ENCODE measurements around the gene KRT10. TPM values are rescaled to one million over a fixed set of nuclear protein-coding genes. Genes with fewer than 3 reads are reported as not detected.

Gene KRT10
- polyA plus RNA-seq, 3 donors: 33.0 to 44.7 (median 41.0) TPM

GRCh38 chr17:40810494-40810893 is 11.9 kb downstream of the KRT10 start:
- no peak for DNase-seq (ENCODE audit: low read depth in 3 of 3, low spot score in 2 of 3)

DNA sequence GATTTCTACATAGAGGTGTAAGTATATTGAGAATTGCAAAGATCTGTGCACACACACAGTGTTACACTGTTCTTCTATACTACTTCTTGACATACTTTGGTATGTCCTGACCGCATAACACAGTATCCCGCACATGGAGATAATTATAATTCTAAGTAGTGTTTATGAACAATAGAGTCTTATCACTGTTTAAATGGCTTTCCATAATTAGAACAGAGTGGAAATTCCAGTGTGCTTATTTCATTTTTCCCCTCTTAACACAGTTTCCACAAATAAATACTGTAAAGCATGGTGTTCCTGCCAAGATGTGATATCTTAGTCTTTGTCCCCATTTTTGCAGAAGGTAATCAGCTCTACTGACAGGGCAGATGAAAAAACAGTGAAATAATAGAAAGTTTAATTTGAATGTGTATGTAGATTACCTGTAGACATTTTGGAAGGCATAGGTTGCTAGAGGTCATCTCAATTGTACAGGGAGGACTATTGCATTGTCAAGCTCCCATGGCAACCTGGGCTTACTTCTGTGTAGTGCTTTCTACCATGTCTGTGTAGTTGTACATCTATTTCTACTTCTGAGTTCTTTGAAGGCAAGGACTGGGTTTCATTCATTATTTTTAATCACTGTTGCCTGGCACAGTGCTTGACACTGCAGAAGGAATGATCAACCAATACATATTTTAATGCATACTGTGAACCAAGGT is 12.5 kb downstream of the KRT10 start:
- DNase-seq (ENCODE audit: low read depth in 3 of 3, low spot score in 2 of 3): no peak

GRCh38 chr17:40806131-40806530 is 16.3 kb downstream of the KRT10 start:
- DNase-seq (ENCODE audit: low read depth in 3 of 3, low spot score in 2 of 3): no peak

DNA sequence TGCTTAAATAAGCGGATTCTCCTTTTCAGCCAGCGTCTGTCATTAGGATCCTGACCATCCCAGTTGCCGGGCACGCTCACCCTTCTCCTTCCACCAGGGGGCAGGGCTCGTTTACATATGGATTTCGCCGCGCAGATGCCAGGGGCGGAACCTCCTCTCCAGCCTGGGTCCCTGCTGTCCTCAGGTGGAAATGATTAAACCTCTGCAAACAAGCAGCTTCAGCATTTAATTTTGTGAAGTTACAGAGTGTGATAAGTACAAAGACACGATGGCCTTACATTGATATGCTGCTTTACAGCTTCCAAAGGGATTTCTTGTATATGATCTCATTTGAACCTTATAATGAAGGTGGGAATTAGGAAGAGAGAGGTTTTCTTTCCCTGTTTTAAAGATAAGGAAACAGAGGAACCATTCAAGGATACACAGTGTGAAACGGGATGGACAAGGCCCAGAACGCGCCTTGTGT is 18.8 kb downstream of the KRT10 start:
- peak; percentile 29 to 51 (median 41) for DNase-seq (ENCODE audit: low read depth in 3 of 3, low spot score in 2 of 3)

GRCh38 chr17:40801157-40801556 is 21.3 kb downstream of the KRT10 start:
- DNase-seq (ENCODE audit: low read depth in 3 of 3, low spot score in 2 of 3): no peak

DNA sequence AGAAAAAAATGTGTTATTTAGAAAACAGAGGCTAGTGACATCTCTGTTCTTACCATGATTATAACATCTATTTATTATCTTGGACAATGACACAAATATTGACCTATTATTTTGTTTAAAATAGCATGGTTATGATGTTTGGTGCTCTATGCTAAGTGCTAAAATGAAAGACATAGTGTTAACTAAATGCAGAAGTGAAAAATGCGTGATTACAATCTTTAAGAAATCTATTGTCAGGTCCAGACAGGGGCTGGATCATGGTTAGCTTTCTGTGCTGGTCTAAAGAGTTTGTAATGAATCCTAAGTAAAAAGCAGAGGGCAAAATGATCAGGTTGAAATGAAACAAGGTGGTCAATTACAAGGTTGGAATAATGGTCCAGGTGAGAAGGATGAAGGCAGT is 22.0 kb downstream of the KRT10 start:
- no peak for DNase-seq (ENCODE audit: low read depth in 3 of 3, low spot score in 2 of 3)

DNA sequence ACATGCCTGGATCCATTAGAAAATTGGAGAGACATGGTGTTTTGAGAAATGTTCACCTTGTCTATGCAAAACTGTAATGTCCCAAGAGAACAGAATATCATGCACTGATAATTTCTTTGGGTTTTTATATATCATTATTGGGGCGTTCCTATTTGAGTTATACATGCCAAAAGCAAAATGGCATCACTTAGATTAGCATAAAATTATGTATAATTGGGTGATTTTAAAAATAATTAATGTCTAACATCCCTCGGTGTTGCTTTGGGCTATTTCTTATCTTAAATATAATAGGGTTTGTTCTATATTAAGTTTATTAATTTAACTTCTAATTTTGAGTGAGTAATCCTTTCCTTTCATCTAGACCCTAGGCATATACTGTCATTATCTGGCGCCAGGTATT is 22.6 kb downstream of the KRT10 start, which contains the start of gene KRT28:
KRT28 (minus strand) TSS at position 101 of the 400 bp plus-strand sequence; CDS start at position 35, 66 bp downstream.
- no peak for DNase-seq (ENCODE audit: low read depth in 3 of 3, low spot score in 2 of 3)

DNA sequence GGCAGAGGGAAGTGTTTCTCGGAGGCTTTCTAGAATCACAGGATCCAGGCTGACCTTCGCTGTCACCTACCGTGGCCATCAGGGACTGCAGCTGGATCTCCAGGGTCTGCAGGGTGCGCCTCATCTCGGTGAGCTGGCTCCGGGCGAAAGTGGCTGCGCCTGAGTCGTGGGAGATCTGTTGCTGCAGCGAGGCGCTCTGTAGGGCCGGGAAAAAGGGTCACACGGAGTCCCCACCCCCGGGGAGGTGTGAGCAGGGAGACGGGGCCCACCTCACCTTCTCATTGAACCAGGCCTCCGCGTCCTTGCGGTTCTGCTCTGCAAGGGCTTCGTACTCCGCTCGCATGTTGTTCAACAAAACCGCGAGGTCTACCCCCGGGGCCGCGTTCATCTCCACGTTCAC is 25.6 kb downstream of the KRT10 start:
- no peak for DNase-seq (ENCODE audit: low read depth in 3 of 3, low spot score in 2 of 3)

DNA sequence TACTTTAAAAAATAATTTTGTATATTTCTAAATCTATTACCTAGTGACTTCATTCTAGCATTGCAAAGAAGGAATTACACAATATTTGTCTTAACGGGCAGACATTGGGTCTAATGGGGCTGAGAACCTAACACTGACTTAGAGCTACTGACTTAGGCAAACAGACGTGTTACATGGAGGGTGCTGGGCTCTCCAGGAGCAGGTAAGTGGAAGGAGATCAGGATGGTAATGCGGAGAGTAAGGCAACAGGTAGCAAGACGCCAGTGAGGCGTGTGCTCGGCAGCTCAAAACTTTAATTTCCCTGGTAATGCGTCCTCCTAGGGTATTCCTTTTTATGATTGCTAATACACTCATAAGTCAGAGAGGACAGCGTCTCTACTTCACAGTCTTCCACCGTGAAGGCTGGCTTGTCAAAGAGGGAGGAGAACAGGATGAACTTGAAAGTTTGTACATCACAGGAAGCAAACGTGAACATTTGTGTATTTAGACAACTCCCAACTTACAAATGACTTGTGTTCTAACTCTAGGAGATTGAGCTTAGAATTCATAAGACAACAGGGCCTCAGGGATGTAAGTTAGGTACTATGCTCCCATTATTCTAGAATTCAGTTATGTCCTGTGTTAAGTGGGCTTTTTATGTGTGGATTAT is 27.3 kb downstream of the KRT10 start:
- no peak for DNase-seq (ENCODE audit: low read depth in 3 of 3, low spot score in 2 of 3)

DNA sequence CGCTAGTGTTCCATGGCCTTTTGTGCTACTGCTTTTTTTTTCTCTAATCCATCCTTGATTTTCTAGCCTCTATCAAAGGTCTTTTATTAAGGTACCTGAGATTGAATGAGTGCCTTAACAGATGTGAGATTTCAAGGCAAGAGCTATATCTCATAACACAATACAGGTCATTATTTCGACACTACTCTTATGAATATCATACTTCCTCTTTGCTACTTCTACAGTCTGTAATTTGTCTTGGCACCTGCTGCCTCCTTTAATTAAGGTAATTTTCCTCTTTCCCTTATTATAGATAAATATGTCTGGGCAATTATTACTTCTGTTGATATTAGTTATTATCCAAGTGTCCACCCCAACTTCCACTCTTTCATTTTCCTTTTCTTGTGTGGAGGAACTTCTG is 27.9 kb downstream of the KRT10 start:
- no peak for DNase-seq (ENCODE audit: low read depth in 3 of 3, low spot score in 2 of 3)

GRCh38 chr17:40793832-40794231 is 28.6 kb downstream of the KRT10 start:
- no peak for DNase-seq (ENCODE audit: low read depth in 3 of 3, low spot score in 2 of 3)

- no peak for DNase-seq (ENCODE audit: low read depth in 3 of 3, low spot score in 2 of 3)
Observed at GRCh38 chr17:40791787-40792436, 30.5 kb downstream of the KRT10 start.

DNA sequence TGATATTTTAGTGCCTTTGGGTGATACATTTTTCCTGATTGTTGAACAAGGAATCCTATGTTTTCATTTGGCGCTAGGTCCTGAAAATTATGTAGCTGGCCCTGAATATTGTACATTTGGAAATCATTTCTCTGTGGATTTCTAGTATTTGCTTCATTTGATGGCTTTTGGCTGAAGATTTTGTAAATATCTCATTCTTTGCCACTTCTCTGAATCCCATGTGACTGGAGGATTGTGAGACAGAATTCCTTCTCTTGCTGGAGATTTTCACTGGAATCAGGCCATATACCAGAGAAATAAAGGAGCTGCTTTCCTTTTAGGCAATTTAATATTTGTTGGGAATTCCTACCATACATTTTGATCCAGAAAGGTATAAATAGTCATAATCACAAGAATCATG is 31.3 kb downstream of the KRT10 start:
- DNase-seq (ENCODE audit: low read depth in 3 of 3, low spot score in 2 of 3): no peak

DNA sequence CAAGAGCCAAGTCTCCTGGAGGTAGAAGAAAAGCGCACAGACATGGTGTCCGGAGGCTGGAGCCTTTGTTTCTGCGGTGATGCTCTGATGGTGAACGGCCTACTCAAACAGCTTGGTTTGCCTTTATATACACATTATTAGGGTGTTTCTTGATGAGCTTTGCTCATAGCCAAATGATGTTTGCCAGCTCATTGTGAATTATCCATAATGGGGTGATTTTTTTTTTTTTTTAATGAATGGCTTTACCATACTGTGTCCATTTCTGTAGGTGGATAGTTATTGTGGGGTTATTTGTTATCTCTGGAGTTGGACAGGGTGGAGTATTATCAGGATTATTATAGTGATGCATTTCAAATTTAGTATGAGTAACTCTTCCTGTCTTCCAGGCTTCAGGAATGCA is 40.0 kb downstream of the KRT10 start, which contains the start of gene KRT27:
KRT27 (minus strand) TSS at position 101 of the 400 bp plus-strand sequence; CDS start at position 44, 57 bp downstream.
- DNase-seq (ENCODE audit: low read depth in 3 of 3, low spot score in 2 of 3): no peak

- no peak for DNase-seq (ENCODE audit: low read depth in 3 of 3, low spot score in 2 of 3)
Observed at GRCh38 chr17:40779181-40779909, 43.1 kb downstream of the KRT10 start.

DNA sequence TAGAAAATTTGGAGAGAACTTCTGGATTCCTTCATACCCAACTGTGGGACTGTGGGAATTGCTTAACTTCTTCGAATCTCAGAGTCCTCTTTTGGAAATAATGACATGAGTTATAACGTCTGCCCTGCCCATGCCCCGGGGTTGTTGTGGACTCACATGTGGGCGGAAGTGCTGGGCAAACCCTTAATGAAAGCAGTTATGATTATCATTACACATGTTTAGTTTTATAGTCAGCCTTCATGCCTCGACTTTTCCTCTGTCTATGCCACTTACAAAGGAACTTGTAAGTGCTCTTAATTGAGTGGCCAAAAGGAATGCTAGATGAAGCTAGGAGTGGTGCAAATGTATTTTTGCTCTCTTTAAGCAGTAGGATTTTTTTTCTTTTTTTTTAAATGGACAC is 44.0 kb downstream of the KRT10 start:
- DNase-seq (ENCODE audit: low read depth in 3 of 3, low spot score in 2 of 3): no peak

GRCh38 chr17:40777971-40778370 is 44.4 kb downstream of the KRT10 start:
- no peak for DNase-seq (ENCODE audit: low read depth in 3 of 3, low spot score in 2 of 3)

DNA sequence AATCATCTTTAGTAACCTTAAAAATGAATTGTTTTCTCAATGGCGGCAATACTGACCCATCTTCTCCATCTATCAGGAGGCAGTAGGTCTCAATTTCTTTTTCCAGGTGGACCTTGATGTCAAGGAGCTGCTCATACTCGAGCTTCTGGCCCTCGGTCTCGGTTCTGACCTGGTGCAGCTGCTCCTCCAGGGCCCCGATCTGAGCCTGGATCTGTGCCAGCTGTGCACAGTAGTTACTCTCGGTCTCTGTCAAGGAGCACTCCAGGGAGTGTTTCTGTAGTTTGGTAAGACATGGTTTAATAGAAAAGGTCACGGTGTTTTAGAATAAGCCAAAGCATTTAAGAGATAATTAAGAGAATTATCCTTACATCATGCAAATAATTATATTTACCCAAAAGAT is 45.0 kb downstream of the KRT10 start:
- DNase-seq (ENCODE audit: low read depth in 3 of 3, low spot score in 2 of 3): no peak

GRCh38 chr17:40775945-40776344 is 46.5 kb downstream of the KRT10 start:
- no peak for DNase-seq (ENCODE audit: low read depth in 3 of 3, low spot score in 2 of 3)

DNA sequence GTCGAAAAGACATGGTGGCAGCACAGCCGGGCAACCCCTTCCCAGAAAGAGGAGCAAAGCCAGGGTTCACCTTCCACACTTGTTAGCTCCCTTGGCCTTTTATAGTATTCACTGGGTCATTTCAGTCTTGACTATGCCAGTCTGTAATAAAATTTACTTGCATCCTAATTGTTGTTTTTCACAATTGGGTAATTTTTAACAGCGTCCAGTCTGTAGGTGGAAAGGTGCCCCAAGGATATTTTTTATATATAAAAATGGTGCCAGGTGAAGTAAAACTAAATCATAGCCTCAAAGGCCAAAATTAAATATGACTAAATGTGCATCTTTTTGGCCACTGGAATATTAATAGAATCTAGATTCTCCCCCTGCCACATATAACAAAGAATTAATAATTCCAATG is 50.3 kb downstream of the KRT10 start, which contains the start of gene KRT26:
KRT26 (minus strand) TSS at position 101 of the 400 bp plus-strand sequence; CDS start at position 13, 88 bp downstream.
- no peak for DNase-seq (ENCODE audit: low read depth in 3 of 3, low spot score in 2 of 3)

All from right renal cortex interstitium (tissue), 3 donors.